ENCODE measurements around the gene TMEM203.
A peak's percentile ranks its signal among the peaks of the same experiment; 100 is the strongest.

Gene TMEM203

DNA sequence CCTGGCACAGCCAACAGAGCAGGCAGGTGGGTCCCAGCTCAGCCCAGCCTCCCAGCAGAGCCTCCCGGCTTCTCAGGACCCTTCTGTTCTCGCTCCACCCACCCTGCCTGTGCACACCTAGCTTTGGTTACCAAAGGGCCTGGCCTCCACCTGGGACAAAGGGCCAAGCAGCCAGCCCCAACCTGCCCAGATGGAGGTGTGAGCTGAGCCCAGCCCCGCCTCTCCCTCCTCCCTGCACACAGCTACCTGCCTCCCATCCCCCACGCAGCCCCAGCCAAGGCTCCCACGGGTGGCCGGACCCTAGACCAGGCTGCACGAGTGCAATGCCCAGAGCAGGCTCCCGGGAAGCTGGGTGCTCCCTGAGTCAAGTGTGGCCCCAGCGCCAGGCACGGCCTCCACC lies 10.5 kb downstream of the TMEM203 start:
- no peak for DNase-seq (ENCODE audit: low spot score)

DNA sequence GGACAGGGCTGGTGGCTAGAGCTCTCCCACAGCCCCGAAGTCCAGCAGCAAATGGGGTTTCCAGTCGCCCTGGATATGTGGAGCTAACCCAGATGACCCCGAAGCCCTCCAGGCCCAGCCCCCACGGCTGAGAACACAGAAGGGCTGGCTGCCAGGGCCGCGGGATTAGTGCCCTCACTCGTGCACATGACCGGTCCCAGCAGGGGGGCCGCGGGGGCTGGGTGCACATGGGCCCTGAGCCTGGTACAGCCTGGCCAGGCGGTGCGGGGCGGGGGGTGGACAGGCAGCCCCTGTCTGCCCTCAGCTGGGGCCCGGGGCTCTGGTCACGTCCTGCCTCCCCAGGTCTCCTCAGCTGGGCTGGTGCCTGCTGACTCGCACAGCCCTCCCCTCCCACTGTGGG lies 11.1 kb downstream of the TMEM203 start:
- DNase-seq (ENCODE audit: low spot score), result no peak

DNA sequence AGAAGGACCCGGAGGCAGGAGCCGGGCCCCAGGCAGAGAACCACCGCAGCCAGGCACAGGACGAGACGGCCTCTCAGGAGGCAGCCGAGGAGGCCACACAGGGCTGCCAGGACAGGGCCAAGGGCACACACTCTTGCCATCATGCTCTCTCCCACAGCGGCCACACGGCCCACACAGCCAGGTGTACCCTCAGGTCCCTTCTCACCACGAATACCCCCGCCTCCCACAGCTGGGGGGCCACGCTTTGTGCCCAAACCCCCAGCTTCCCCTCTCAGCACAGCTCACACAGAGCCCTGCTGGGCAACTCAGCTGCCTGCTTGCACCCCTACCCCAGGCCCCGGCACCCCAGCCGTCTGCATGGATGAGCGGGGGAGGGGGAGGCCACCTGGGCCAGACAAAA lies 11.7 kb downstream of the TMEM203 start:
- no peak for DNase-seq (ENCODE audit: low spot score)

DNA sequence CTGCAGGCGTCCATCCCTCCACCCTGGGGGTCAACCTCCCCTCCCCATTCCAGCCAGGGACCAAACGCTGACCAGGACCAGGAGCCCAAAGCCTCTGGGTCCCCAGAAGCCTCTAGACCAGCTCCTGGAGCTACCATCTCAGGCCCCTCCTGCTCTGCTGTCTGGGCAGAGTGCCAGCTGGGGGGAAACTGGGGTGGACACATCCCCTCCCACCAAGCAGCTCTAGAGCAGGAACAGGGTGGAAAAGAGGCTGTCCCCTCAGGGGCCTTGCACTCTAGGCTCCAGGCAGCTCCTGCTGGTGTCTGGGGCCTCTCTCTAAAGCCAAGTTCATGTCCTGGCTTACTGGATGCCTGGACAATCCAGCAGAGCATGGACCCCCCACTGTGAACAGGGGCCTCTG lies 12.6 kb downstream of the TMEM203 start:
- no peak for DNase-seq (ENCODE audit: low spot score)

DNA sequence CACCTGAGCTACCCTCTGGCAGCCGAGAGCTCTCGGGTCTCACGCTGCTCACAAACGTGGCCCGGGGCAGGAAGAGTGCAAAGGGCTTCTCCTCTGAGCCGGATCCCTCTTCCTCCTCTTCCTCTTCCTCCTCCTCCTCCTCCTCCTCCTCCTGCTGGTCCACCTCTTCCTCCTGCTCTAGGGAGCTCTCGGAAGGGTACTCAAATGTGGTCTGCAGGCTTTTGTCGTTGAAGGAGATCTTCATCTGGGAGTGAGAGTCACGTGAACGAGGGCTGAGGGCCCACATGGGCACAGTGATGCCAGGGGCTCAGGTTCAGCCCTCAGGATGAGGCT lies 13.0 kb downstream of the TMEM203 start:
- no peak for DNase-seq (ENCODE audit: low spot score)

DNA sequence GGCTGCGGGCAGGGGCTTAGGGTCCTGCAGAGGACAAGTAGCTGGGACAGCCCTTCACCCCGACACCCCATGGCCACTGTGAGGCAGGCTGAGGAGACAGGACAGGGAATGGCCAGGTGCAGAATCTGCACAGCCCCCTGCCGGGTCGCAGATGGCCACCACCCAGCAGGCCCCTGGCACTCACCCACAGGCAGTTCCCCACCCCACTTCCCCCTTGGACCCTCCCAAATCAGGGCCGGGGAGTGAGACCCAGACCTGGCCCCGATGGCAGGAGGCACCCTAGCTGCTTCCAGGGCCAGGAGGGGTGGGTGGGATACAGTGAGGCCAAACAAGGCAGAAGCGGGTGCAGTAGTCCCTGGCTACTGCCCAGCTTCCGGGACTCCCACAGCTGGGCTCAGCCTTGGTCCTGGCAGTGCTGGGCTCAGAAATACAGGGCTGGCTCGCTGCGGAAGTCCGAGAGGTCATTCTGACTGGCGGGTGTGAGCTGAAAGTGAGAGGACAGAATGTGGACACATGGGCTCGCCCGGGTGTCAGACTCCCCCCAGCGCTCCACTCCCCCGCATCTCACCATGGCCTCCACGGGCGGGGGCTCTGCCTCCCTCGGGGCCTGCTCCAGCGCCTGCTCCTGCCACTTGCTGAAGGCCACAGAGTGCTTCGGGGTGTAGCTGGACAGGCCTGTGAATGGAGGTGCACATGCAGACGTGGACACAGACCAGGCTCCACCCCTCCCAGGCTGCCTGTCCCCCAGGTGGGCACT lies 13.6 kb downstream of the TMEM203 start:
- DNase-seq (ENCODE audit: low spot score), result no peak

DNA sequence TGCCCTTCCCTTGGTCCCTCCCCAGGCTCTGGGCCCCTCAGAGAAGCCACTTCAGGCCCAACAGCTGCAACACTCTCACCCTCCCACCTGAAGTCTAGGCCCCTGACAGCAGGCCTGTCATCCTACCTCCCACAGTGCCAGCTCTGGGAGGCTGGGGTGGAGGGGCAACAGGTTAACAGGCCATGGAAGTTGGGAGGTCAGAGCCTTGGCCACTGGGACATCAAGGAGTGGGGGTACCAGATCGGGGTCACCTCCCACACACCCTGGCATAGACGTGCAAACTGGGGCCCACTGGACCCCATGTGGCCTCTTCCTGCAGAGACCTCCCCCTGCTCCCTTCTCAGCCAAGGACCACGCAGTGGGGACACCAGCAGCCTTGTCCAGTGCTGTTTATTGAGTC lies 14.2 kb downstream of the TMEM203 start:
- DNase-seq (ENCODE audit: low spot score), result no peak

DNA sequence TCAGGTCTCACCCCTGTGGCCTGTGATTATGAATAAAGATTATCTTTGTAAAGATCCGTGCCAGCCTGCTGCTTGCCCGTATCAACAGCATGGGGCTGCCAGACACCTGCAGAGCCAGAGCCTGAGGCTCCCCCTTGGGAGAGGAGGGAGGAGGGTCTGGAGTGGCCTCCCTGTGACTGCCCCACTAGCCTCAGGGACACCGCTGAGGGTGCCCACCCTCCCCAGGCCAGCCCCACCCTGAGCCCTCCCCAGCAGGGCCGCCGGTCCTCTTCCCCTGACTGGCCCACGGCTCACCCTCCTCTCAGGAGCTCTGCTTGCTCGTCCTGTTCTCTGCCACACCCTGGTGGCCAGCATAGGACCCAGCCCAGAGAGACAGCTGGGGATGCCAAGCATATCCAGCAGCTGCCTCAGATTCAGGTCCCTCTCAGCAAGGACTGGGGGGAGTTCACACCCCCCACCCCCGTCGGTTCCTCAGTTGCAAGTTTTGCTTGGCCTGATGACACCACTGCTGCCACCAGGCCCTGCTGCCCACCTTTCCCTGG lies 15.1 kb downstream of the TMEM203 start:
- peak; percentile 49 for DNase-seq (ENCODE audit: low spot score)

DNA sequence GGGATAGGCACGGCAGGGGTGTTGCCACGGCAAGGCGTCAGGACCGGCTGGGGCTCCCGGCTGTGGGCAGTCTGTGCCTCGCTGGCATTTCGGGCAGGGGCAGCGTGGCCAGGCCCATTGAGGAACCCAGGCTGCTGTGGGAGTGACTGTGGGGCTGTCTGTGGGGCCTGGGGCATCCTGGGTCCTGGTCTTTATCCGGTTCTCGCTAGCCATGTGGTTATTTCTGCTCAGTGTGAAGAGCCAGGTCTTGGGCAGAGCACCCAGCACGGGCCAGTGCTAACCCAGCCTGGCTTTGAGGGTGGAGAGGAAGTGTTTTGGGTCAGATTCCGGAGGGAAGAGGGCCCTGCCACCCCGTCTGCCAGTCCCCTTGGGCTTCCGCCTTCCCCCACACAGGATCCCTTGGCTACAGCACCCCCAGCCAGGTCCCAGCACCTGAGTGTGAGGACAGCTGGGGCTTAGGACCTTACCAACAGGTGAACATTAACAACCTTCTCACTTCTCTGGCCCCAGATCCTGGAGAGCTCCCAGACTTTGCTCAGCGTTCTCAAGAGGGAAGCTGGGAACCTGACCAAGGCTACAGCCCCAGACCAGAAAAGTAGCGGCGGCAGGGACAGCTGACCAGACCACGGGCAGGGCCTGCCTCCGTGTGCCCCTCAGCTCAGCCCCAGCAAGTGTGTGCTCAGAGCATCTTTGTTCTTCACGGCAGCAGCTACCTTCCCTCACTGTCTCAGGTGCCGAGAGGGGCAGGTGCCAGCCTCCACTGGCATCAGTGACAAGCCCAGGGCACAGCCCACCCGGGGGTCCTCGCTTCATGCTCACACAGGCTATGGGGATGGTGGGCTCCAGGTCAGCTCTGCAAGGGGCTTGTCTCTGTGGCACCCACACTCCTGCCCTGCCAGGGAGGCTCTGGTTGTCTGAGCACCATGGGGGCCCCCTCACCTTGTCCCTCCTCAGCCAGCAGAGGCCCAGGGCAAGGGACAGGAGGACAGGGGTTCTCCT lies 15.9 kb downstream of the TMEM203 start:
- DNase-seq (ENCODE audit: low spot score), result no peak

DNA sequence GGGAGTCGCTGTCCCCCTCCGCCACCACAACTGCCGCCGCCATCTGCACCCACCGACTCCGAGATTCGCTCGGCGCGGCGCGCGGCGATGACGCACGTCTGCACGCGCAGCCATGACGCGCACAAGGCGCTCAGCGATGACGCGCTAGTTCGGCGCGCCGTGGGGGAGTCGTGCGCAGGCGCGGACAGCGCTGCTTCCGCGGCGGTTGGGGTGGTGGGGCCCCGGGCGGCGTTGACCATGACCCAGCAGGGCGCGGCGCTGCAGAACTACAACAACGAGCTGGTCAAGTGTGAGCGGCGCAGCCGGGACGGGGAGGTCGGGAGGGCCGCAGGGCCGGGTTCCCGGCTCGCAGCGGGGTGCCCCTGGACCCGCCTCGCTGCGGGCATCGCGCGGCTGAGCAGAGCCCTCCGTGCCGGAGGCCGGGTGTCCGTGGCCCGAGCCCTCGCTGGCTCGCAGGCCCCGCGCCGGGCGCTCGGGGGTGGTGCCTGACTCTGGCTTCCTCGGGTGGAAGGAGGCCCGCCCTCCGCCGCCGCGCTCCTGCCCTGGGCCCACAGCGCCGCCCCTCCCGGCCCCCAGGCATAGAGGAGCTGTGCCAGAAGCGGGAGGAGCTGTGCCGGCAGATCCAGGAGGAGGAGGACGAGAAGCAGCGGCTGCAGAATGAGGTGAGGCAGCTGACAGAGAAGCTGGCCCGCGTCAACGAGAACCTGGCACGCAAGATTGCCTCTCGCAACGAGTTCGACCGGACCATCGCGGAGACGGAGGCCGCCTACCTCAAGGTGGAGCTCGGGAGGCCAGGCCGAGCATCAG lies 16.8 kb downstream of the TMEM203 start, which contains the start of the genes ANAPC2 and SSNA1:
ANAPC2 (minus strand) TSS at position 71 of the 807 bp plus-strand sequence; CDS start at position 43, 28 bp downstream.
SSNA1 (plus strand) TSS at position 187 of the 807 bp plus-strand sequence; CDS start at position 238, 51 bp downstream.
- DNase-seq (ENCODE audit: low spot score), result peak; percentile 95

DNA sequence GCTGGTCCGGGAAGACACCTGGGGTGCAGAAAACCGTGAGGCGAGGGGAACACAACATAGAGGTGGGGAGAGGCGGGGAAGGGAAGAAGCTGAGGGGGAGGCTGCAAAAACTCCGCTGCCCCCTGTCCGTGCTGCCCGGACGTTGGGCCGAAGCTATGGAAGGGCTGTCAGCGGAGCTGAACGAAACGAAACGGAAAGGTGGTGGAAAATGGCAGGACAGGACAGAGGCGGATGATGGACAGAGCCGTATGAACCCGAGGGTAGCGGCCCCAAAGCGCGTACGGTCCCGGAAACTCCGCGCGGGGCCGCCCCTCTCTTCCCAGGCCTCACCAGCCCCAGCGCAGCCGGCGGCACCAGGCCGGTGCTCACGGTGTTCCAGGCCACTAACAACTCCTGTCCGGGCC lies 17.4 kb downstream of the TMEM203 start:
- no peak for DNase-seq (ENCODE audit: low spot score)

DNA sequence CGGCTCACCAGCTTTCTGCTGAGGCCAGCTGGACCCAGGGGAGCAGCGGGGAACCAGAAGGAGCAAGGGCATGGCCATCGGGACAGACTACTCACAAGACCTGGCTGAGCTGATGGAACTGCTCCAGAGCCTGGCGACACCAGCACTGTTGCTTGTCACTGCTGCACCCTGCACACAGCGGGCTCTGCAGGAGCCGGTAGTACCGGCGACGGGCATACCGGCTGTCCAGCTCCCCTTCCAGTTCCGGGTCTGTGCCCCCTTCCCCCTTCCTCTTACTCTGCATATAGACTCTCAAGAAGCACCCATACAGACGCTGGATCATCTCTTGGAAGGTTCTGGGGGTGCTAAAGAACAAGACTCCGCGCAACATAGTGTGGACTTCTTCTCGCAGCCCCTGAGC lies 18.1 kb downstream of the TMEM203 start:
- DNase-seq (ENCODE audit: low spot score), result no peak

DNA sequence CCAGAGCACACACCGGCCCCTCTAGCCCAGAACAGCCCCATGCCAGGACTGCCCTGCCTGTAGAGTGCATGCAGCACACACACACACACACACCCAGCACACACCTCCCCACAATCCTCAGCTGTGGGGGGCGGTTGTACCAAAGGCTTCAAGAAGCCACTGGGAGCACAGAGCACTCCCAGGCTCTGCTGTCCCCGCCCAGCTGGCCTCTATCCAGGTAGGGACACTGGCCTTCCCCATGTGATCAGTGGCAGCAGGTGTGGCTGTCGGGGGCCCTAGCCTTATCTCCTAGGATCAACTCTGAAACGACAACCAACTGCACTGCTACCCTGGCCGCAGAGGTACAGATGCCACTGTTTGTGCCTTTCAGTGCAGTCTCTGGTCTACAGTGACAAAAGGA lies 19.1 kb downstream of the TMEM203 start:
- no peak for DNase-seq (ENCODE audit: low spot score)

DNA sequence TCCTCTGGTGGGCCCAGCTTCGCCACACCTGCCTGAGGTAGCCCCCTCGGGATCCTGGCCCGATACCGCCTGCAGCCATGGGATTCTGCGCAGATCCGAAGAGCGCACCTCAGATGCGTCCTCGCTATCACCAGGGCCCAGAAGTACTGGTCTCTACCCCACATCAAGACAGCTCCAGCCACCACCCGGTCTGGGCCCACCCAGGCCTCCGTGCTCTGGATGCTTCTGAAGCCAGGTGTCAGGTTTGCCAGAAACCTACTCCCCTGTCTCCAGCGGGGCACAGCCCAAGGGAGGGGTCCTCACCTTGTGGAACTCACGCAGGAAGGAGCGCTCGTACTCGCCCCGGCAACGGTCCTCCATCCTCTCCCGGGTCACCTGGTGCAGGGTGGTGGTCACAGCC lies 19.5 kb downstream of the TMEM203 start:
- no peak for DNase-seq (ENCODE audit: low spot score)

DNA sequence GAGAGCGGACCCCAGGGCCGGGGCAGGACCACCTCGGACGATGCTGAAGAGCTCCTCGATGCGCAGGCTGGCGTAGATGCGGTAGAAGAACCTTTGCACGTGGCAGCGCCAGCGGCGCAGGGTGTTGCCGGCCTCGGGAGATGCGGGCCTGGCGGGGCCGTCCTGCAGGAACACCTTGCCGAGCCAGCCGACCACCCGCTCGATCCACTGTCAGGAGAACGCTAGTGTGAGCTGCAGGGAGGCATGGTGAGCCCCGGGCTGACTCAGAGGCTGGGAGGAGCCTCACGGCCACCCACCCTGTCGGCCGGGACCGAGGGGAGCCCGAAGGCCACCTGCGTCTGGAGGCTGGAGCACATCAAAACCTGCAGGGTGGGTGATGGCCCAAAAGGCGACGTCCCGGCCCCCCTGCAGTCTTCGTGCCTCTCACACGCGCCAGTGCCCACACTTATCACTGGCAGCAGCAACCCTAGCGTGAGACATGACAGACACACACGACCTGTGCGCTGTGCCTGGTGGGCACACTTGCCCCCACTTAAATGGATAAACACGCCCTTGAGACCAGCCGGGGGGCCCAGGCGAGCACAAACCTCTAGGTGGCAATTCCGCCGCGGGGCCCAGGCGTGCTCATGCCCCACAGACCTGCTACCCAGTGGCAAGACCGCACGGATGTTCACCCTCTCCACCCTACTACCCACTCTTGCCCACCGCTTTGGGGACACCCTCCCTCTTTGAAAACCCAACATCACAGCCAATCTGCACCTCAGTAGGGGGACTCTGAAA lies 20.4 kb downstream of the TMEM203 start:
- DNase-seq (ENCODE audit: low spot score), result no peak

DNA sequence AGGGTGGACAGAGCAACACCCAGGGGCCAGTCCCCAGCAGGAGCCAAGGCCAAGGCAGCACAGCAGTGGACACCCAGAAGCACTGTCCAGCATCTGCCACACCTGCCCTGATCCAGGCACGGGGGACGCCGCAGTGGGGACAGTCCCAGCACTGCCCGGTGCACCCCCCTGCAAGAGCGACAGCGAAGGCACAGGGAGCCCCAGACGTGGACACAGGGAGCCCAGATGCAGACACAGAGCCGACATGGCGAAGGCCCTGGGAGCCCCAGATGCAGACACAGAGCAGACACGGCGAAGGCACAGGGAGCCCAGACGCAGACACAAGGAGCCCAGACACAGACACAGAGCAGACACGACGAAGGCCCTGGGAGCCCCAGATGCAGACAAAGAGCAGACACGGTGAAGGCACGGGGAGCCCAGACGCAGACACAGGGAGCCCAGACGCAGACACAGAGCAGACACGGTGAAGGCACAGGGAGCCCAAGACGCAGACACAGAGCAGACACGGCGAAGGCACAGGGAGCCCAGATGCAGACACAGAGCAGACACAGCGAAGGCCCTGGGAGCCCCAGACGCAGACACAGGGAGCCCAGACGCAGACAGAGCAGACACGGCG lies 21.4 kb downstream of the TMEM203 start:
- no peak for DNase-seq (ENCODE audit: low spot score)

DNA sequence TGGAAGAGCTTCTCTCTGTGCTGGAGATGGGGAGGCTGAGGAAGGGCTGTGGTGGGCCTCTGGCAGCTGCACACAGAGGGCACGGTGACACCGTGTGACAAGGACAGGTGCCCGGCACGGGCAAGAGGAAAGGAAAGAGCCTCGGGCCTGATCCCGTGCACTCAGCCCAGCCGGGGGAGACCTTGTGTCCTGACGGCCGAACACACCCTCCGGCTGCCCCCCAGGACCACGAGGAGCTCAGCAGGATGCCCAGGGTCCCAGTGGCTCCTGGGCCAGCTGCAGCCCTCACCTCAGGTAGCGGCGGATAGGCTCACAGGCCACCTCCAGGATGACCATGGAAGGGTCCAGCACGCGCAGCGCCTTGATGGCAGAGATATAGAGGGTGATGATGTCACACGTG lies 22.6 kb downstream of the TMEM203 start:
- DNase-seq (ENCODE audit: low spot score), result no peak

DNA sequence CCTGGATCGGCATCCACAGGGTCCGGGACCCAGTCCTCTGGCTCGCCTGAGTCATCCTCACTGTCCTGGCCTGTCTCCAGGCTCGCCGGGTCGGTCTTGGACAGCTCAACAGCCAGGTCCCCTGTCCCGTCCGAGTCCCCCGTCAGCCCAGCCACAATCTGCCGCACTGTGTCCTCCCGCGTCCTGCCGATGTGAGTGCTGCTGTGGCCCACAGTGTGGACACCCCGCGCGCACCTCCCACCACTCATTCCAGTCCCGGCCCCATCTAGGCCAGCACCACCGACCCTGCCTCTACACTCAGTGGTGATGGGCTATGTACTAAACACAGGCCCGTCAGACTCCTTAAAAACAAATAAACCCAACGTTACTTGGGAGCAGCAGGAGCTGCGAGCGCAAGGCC lies 23.8 kb downstream of the TMEM203 start:
- DNase-seq (ENCODE audit: low spot score), result no peak

DNA sequence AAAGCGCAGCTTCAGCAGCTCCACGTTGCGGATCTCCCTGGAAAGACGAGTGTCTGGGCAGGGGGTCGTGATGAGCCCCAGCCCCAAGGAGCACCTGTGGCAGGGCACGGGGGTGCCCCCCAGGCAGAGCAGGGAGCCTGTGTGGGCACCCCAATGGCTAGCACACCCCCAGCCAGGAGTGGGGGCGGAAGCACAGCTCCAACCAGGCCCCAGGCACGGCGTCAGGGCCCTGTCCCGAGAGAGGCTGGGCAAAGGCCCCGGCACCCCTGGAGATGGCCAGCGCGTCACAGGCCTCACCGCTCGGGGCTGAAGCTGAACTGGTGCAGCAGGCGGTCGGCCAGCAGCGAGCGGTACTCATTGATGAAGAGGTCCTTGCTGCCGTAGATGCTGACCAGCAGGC lies 25.0 kb downstream of the TMEM203 start:
- DNase-seq (ENCODE audit: low spot score), result no peak

DNA sequence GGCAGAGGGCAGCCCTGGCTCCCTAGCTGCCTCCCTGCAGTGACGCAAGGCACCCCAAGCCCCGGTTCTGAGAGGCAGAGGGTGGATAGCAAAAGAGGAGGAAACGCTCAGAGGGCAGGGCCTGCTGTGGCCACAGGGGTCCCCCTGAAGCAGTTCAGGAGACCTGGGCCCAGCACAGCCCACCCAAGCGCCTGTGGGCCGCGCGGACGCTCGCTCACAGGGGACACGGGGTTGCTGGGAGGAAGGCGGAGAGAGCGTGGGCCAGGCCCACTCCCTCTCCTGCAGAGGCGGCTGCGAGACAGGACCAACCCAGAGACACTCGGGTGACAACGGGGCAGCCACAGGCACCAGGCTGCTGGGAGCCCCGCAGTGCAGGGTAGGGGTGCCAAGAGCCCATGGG lies 25.7 kb downstream of the TMEM203 start:
- DNase-seq (ENCODE audit: low spot score), result no peak

All from NAMALWA (cell line).